ENCODE results near the gene PIAS2.
"Not testable (repeated sequence)": the region's sequence is repeated elsewhere in the genome, so short reads cannot be mapped to it uniquely, and the experiment has no call there.

The PIAS2 gene

GRCh38 chr18:46842583-46842982, 74.7 kb downstream of the PIAS2 start:
- no peak for TF ChIP-seq CTCF (IDR thresholded peaks at IDR 0.05; ENCODE audit: low read depth, low read length)
- no peak overlapping the region for H3K4me3 ChIP-seq (ENCODE audit: low read depth, low read length)

GRCh38 chr18:46833899-46834298, 83.4 kb downstream of the PIAS2 start:
- TF ChIP-seq CTCF (IDR thresholded peaks at IDR 0.05; ENCODE audit: low read depth, low read length): no peak
- H3K4me3 ChIP-seq (ENCODE audit: low read depth, low read length): no peak overlapping the region

GRCh38 chr18:46832849-46833248, 84.5 kb downstream of the PIAS2 start:
- H3K4me3 ChIP-seq (ENCODE audit: low read depth, low read length): no peak overlapping the region
- TF ChIP-seq CTCF (IDR thresholded peaks at IDR 0.05; ENCODE audit: low read depth, low read length): no peak

- H3K4me3 ChIP-seq (ENCODE audit: low read depth, low read length): not testable (repeated sequence)
These were observed 84.9 kb downstream of the PIAS2 start for GRCh38 chr18:46832422-46832821.

GRCh38 chr18:46831434-46831833, 85.9 kb downstream of the PIAS2 start:
- no peak for TF ChIP-seq CTCF (IDR thresholded peaks at IDR 0.05; ENCODE audit: low read depth, low read length)
- H3K4me3 ChIP-seq (ENCODE audit: low read depth, low read length): no peak overlapping the region

GRCh38 chr18:46830633-46831032, 86.7 kb downstream of the PIAS2 start:
- TF ChIP-seq CTCF (IDR thresholded peaks at IDR 0.05; ENCODE audit: low read depth, low read length): no peak
- H3K4me3 ChIP-seq (ENCODE audit: low read depth, low read length): no peak overlapping the region

- H3K4me3 ChIP-seq (ENCODE audit: low read depth, low read length): no peak overlapping the region
- no peak for TF ChIP-seq CTCF (IDR thresholded peaks at IDR 0.05; ENCODE audit: low read depth, low read length)
These were observed 87.4 kb downstream of the PIAS2 start for GRCh38 chr18:46829947-46830346.

GRCh38 chr18:46829531-46829930, 87.8 kb downstream of the PIAS2 start:
- no peak for TF ChIP-seq CTCF (IDR thresholded peaks at IDR 0.05; ENCODE audit: low read depth, low read length)
- H3K4me3 ChIP-seq (ENCODE audit: low read depth, low read length): no peak overlapping the region
